NCI-H345 (cell line): ENCODE data around the gene CLEC6A.
"Not testable (repeated sequence)": the region's sequence is repeated elsewhere in the genome, so short reads cannot be mapped to it uniquely, and the experiment has no call there.

Source experiments
- DNase-seq: peaks from one replicate; lab custom pipeline; 2025; lab: John Stamatoyannopoulos, UW

The CLEC6A gene

GRCh38 chr12:8455727-8456360, at the start of gene CLEC6A:
TSS of gene CLEC6A (plus strand) at chr12:8455962. CDS start at chr12:8456112, 150 bp downstream.
- DNase-seq, result no peak

- not testable (repeated sequence) for DNase-seq
These were observed 36.2 kb upstream of the CLEC6A start for GRCh38 chr12:8419576-8419975.

GRCh38 chr12:8420506-8420905, 35.3 kb upstream of the CLEC6A start:
- DNase-seq, result no peak

GRCh38 chr12:8444536-8445278, 11.1 kb upstream of the CLEC6A start:
- not testable (repeated sequence) for DNase-seq

- no peak for DNase-seq
These were observed 10.0 kb upstream of the CLEC6A start for GRCh38 chr12:8445731-8446130.

GRCh38 chr12:8446642-8447547, 8.9 kb upstream of the CLEC6A start:
- no peak for DNase-seq

- no peak for DNase-seq
These were observed 6.4 kb upstream of the CLEC6A start for GRCh38 chr12:8449355-8449859.

- no peak for DNase-seq
These were observed 3.7 kb upstream of the CLEC6A start for GRCh38 chr12:8452036-8452435.

- no peak for DNase-seq
These were observed 2.7 kb upstream of the CLEC6A start for GRCh38 chr12:8453021-8453513.

GRCh38 chr12:8453796-8454195, 2.0 kb upstream of the CLEC6A start:
- DNase-seq, result no peak

GRCh38 chr12:8455271-8455670, 491 bp upstream of the CLEC6A start:
- DNase-seq, result no peak

GRCh38 chr12:8461426-8461825, 5.7 kb downstream of the CLEC6A start:
- no peak for DNase-seq

GRCh38 chr12:8465301-8465996, 9.7 kb downstream of the CLEC6A start:
- no peak for DNase-seq

- DNase-seq, result no peak
These were observed 10.5 kb downstream of the CLEC6A start for GRCh38 chr12:8466241-8466640.

GRCh38 chr12:8471090-8471489, 15.3 kb downstream of the CLEC6A start:
- DNase-seq, result no peak

- no peak for DNase-seq
These were observed 19.9 kb downstream of the CLEC6A start for GRCh38 chr12:8475508-8476203.

- no peak for DNase-seq
These were observed 26.9 kb downstream of the CLEC6A start for GRCh38 chr12:8482571-8483061.

- DNase-seq, result no peak
These were observed 27.3 kb downstream of the CLEC6A start for GRCh38 chr12:8483079-8483478.

- DNase-seq, result no peak
These were observed 36.1 kb downstream of the CLEC6A start for GRCh38 chr12:8491646-8492530.

GRCh38 chr12:8493084-8493483, 37.3 kb downstream of the CLEC6A start:
- DNase-seq, result no peak
